ENCODE results near the gene UGT1A8. TPM values are rescaled to one million over a fixed set of nuclear protein-coding genes. Genes with fewer than 3 reads are reported as not detected.
"Not testable (repeated sequence)": the region's sequence is repeated elsewhere in the genome, so short reads cannot be mapped to it uniquely, and the experiment has no call there.

The UGT1A8 gene
- total RNA-seq, 1 experiment from 2014 or later: not detected

- no peak for DNase-seq (ENCODE audit: low spot score)
Measured at GRCh38 chr2:233714121-233714520, 96.7 kb downstream of the UGT1A8 start.

- DNase-seq (ENCODE audit: low spot score): no peak
Measured at GRCh38 chr2:233718552-233718951, 101.1 kb downstream of the UGT1A8 start, which contains the start of gene UGT1A4. Gene UGT1A4, plus strand, starts transcription at chr2:233718736. Its CDS starts 85 bp downstream, at chr2:233718821.

GRCh38 chr2:233728723-233729301 lies 111.4 kb downstream of the UGT1A8 start, which contains the start of gene UGT1A3:
Gene UGT1A3, plus strand, starts transcription at chr2:233729042. Its CDS starts 85 bp downstream, at chr2:233729127.
- DNase-seq (ENCODE audit: low spot score): no peak

GRCh38 chr2:233736868-233737653 lies 119.6 kb downstream of the UGT1A8 start:
- not testable (repeated sequence) for DNase-seq (ENCODE audit: low spot score)

GRCh38 chr2:233740870-233741269 lies 123.4 kb downstream of the UGT1A8 start:
- DNase-seq (ENCODE audit: low spot score): no peak

- no peak for DNase-seq (ENCODE audit: low spot score)
Measured at GRCh38 chr2:233743464-233744259, 126.2 kb downstream of the UGT1A8 start.

GRCh38 chr2:233745073-233745755 lies 127.8 kb downstream of the UGT1A8 start:
- DNase-seq (ENCODE audit: low spot score): no peak

GRCh38 chr2:233745838-233746237 lies 128.4 kb downstream of the UGT1A8 start:
- not testable (repeated sequence) for DNase-seq (ENCODE audit: low spot score)

- peak; percentile 46 for DNase-seq (ENCODE audit: low spot score)
Measured at GRCh38 chr2:233746475-233747282, 129.2 kb downstream of the UGT1A8 start.

GRCh38 chr2:233747283-233747544 lies 129.8 kb downstream of the UGT1A8 start:
- no peak for DNase-seq (ENCODE audit: low spot score)

GRCh38 chr2:233750689-233751088 lies 133.3 kb downstream of the UGT1A8 start:
- not testable (repeated sequence) for DNase-seq (ENCODE audit: low spot score)

GRCh38 chr2:233751212-233752009 lies 134.0 kb downstream of the UGT1A8 start:
- not testable (repeated sequence) for DNase-seq (ENCODE audit: low spot score)

- no peak for DNase-seq (ENCODE audit: low spot score)
Measured at GRCh38 chr2:233754872-233755611, 137.6 kb downstream of the UGT1A8 start.

GRCh38 chr2:233756429-233757081 lies 139.1 kb downstream of the UGT1A8 start:
- DNase-seq (ENCODE audit: low spot score): no peak

GRCh38 chr2:233758141-233758540 lies 140.7 kb downstream of the UGT1A8 start:
- no peak for DNase-seq (ENCODE audit: low spot score)

- DNase-seq (ENCODE audit: low spot score): no peak
Measured at GRCh38 chr2:233758849-233759248, 141.4 kb downstream of the UGT1A8 start.

- no peak for DNase-seq (ENCODE audit: low spot score)
Measured at GRCh38 chr2:233760043-233760442, 142.6 kb downstream of the UGT1A8 start, which contains the start of gene UGT1A1. Gene UGT1A1, plus strand, starts transcription at chr2:233760270. Its CDS starts 18 bp downstream, at chr2:233760288.

GRCh38 chr2:233761040-233761769 lies 143.8 kb downstream of the UGT1A8 start:
- no peak for DNase-seq (ENCODE audit: low spot score)
